H1 (cell line): Measurements from ENCODE around the gene SCGB1C2. TPM values are rescaled to one million over a fixed set of nuclear protein-coding genes. Genes with fewer than 3 reads are reported as not detected.

Source experiments
- CTCF ChIA-PET: fragments of 300-600 bp; sonication (Branson Sonifier 250); formaldehyde crosslinking; loops from one replicate; lab custom pipeline; 2021; ENCODE audit not compliant: partially characterized antibody; lab: Charles Lee
- POLR2A ChIA-PET: fragments of 300-600 bp; sonication (Branson Sonifier 250); formaldehyde crosslinking; loops from one replicate; lab custom pipeline; 2021; ENCODE audit warnings: inconsistent platforms; ENCODE audit not compliant: partially characterized antibody; lab: Charles Lee
- DNase-seq, 2 experiments: peaks; one replicate each; pipeline versions ENCODE4 v3.0.0 to v3.0.0-alpha.2; 2010 to 2022; ENCODE audit warnings: low spot score in 2 of 2, low read depth in 1 of 2, mixed read lengths in 1 of 2
- FAIRE-seq: peaks from 2 replicates; lab custom pipeline; 2011; peaks lifted over from hg19 to GRCh38; lab: Jason Lieb, UNC
- H2AFZ ChIP-seq: 2 replicates; pipeline ENCODE4 v1.8.1; 2012; ENCODE audit warnings: low read length, inconsistent platforms
- H2AK5ac ChIP-seq: 2 replicates; pipeline ENCODE4 v1.6.1; 2013; ENCODE audit warnings: low read depth, low read length
- H2BK120ac ChIP-seq: replicated peaks from 2 replicates; pipeline ENCODE3; 2013; ENCODE audit warnings: low read depth, low read length, inconsistent platforms
- H2BK12ac ChIP-seq: 2 replicates; pipeline ENCODE4 v1.6.1; 2013; ENCODE audit warnings: low read depth, low read length
- H2BK15ac ChIP-seq: 2 replicates; pipeline ENCODE4 v1.6.1; 2013; ENCODE audit warnings: low read length
- H2BK20ac ChIP-seq: 2 replicates; pipeline ENCODE4 v1.6.1; 2013; ENCODE audit warnings: low read length
- H2BK5ac ChIP-seq: 2 replicates; pipeline ENCODE4 v1.6.1; 2013; ENCODE audit warnings: low read depth, low read length
- H3K14ac ChIP-seq: 2 replicates; pipeline ENCODE4 v1.6.1; 2013; ENCODE audit warnings: inconsistent platforms; ENCODE audit not compliant: insufficient read length
- H3K18ac ChIP-seq: 2 replicates; pipeline ENCODE4 v1.6.1; 2013; ENCODE audit warnings: low read length; ENCODE audit errors: extremely low read depth
- H3K23ac ChIP-seq: 2 replicates; pipeline ENCODE4 v1.6.1; 2013; ENCODE audit warnings: inconsistent platforms; ENCODE audit not compliant: insufficient read length
- H3K23me2 ChIP-seq: 2 replicates; pipeline ENCODE4 v1.6.1; 2013; ENCODE audit warnings: low read depth, low read length
- H3K27ac ChIP-seq: 2 replicates; pipeline ENCODE4 v1.6.1; 2011; ENCODE audit warnings: low read depth, low read length, inconsistent platforms
- H3K27me3 ChIP-seq, 4 experiments: replicated peaks in 1 of 4; 1 replicate in 1 of 4; 2 replicates in 3 of 4; pipeline versions ENCODE4 v1.6.1 to v1.8.1; 2011 to 2013; ENCODE audit warnings: low read length in 3 of 4, mild to moderate bottlenecking in 3 of 4, inconsistent platforms in 2 of 4, mixed read lengths in 2 of 4, moderate library complexity in 1 of 4; ENCODE audit not compliant: control insufficient read depth in 3 of 4, insufficient read depth in 3 of 4; ENCODE audit errors: extremely low read depth in 1 of 4
- H3K36me3 ChIP-seq, 4 experiments: 2 replicates each; pipeline versions ENCODE4 v1.6.1 to v1.8.1; 2011 to 2013; ENCODE audit warnings: mild to moderate bottlenecking in 4 of 4, low read length in 3 of 4, moderate library complexity in 2 of 4, control low read depth in 1 of 4, inconsistent platforms in 1 of 4; ENCODE audit not compliant: insufficient read depth in 4 of 4, control insufficient read depth in 2 of 4
- H3K4ac ChIP-seq: replicated peaks from 2 replicates; pipeline ENCODE3; 2013; ENCODE audit warnings: low read length, low read depth, mixed read lengths, inconsistent platforms; ENCODE audit not compliant: insufficient read length
- H3K4me1 ChIP-seq, 4 experiments: replicated peaks in 1 of 4; 1 replicate in 1 of 4; 2 replicates in 3 of 4; pipeline versions ENCODE4 v1.6.1 to v1.8.1; 2011 to 2013; ENCODE audit warnings: low read length in 3 of 4, inconsistent platforms in 2 of 4, mixed read lengths in 1 of 4; ENCODE audit not compliant: insufficient read depth in 4 of 4, control insufficient read depth in 3 of 4
- H3K4me2 ChIP-seq, 2 experiments: 2 replicates each; pipeline versions ENCODE4 v1.6.1 to v1.8.1; 2011 to 2013; ENCODE audit warnings: low read depth in 2 of 2, low read length in 2 of 2, control low read depth in 1 of 2, inconsistent platforms in 1 of 2, mild to moderate bottlenecking in 1 of 2; ENCODE audit not compliant: insufficient read depth in 1 of 2
- H3K4me3 ChIP-seq, 4 experiments: fragments of 200-600, 300-600 bp in 1 of 4; sonication (generic), shearing (Covaris generic), sonication (Bioruptor Twin) in 1 of 4; 2 replicates each; pipeline versions ENCODE4 v1.5.1 to v1.8.1; 2011 to 2016; ENCODE audit warnings: low read length in 4 of 4, low read depth in 3 of 4, control low read depth in 2 of 4, inconsistent platforms in 2 of 4, mild to moderate bottlenecking in 2 of 4, mixed read lengths in 1 of 4, moderate library complexity in 1 of 4; ENCODE audit not compliant: insufficient read depth in 2 of 4; ENCODE audit errors: extremely low read depth in 1 of 4
- H3K56ac ChIP-seq: replicated peaks from 2 replicates; pipeline ENCODE3; 2013; ENCODE audit warnings: low read depth, mild to moderate bottlenecking, mixed read lengths, low read length, inconsistent platforms; ENCODE audit not compliant: insufficient read length
- H3K79me1 ChIP-seq: 2 replicates; pipeline ENCODE4 v1.6.1; 2013; ENCODE audit warnings: low read depth, low read length, control low read depth
- H3K79me2 ChIP-seq, 2 experiments: 2 replicates each; pipeline versions ENCODE4 v1.6.1 to v1.8.1; 2012 to 2013; ENCODE audit warnings: low read length in 2 of 2, mild to moderate bottlenecking in 2 of 2, inconsistent platforms in 1 of 2; ENCODE audit not compliant: insufficient read depth in 2 of 2, control insufficient read depth in 1 of 2
- H3K9ac ChIP-seq, 4 experiments: replicated peaks in 1 of 4; 1 replicate in 1 of 4; 2 replicates in 3 of 4; pipeline versions ENCODE4 v1.6.1 to v1.8.1; 2011 to 2013; ENCODE audit warnings: low read depth in 3 of 4, low read length in 3 of 4, control low read depth in 2 of 4, mild to moderate bottlenecking in 2 of 4, moderate library complexity in 2 of 4, inconsistent platforms in 1 of 4; ENCODE audit errors: extremely low read depth in 1 of 4
- H3K9me3 ChIP-seq, 2 experiments: 2 replicates each; pipeline versions ENCODE4 v1.6.1 to v1.8.1; 2012 to 2013; ENCODE audit warnings: mild to moderate bottlenecking in 2 of 2, moderate library complexity in 2 of 2, control low read depth in 1 of 2, inconsistent platforms in 1 of 2, low read depth in 1 of 2, low read length in 1 of 2, mixed read lengths in 1 of 2; ENCODE audit not compliant: insufficient read depth in 2 of 2
- H4K20me1 ChIP-seq, 2 experiments: replicated peaks in 1 of 2; 2 replicates each; pipeline versions ENCODE3 to v1.8.1; 2011 to 2013; ENCODE audit warnings: inconsistent platforms in 2 of 2, low read length in 2 of 2, mild to moderate bottlenecking in 1 of 2; ENCODE audit not compliant: insufficient read depth in 2 of 2, control insufficient read depth in 1 of 2
- H4K5ac ChIP-seq: 2 replicates; pipeline ENCODE4 v1.6.1; 2013; ENCODE audit warnings: low read length, low read depth, mixed read lengths, inconsistent platforms; ENCODE audit not compliant: insufficient read length
- H4K8ac ChIP-seq: 2 replicates; pipeline ENCODE4 v1.8.0; 2013; ENCODE audit warnings: mild to moderate bottlenecking, moderate library complexity, low read length, inconsistent platforms; ENCODE audit not compliant: insufficient read depth; ENCODE audit errors: extremely low read depth
- H4K91ac ChIP-seq: replicated peaks from 2 replicates; pipeline ENCODE3; 2013; ENCODE audit warnings: low read length, mixed read lengths, inconsistent platforms; ENCODE audit not compliant: insufficient read length
- PHF8 ChIP-seq: fragments of 200-600 bp; sonication (generic); conservative IDR thresholded peaks from 2 replicates; pipeline ENCODE4 v1.7.1; 2012; ENCODE audit warnings: low read depth, mild to moderate bottlenecking, inconsistent platforms, low read length, moderate library complexity
- WGBS, 2 experiments: shearing (Covaris generic) in 1 of 2; methylation state at CpG; one replicate each; pipeline versions ENCODE4 v1.1.6 to v1.1.7; 2013 to 2015; ENCODE audit warnings: low lambda C conversion rate in 2 of 2, mixed read lengths in 2 of 2, inconsistent platforms in 1 of 2, low coverage in 1 of 2, missing lambda C conversion rate in 1 of 2; ENCODE audit not compliant: insufficient replicate concordance in 2 of 2, insufficient coverage in 1 of 2, insufficient read length in 1 of 2; ENCODE audit errors: extremely low coverage in 1 of 2, missing lambda C conversion rate in 1 of 2; 5-methylcytosine and 5-hydroxymethylcytosine counted together
- polyA plus RNA-seq, 7 experiments: library from polyadenylated mRNA; depleted of rRNA in 3 of 7; stranded (reverse) in 5 of 7; unstranded in 2 of 7; fragments of >200 nt in 5 of 7; fragments of 200-250 nt in 2 of 7; gene quantifications; 1 replicate in 5 of 7; 2 replicates in 1 of 7; 4 replicates in 1 of 7; pipeline versions ENCODE4 v1.2.1 to v1.2.3, GENCODE V29; 2011 to 2013; ENCODE audit warnings: missing spikeins in 2 of 7, mixed read lengths in 2 of 7
- total RNA-seq: library from RNA; stranded (reverse); fragmentation: NEBNext Ultra II Directional; extraction: Animal tissue kit (Norgen Biotek cat#: 25700); gene quantifications from 2 replicates; pipeline ENCODE4 v1.2.1, GENCODE V29; 2021

SCGB1C2 gene
- total and polyA plus RNA-seq, 2 of the 8 experiments (the other 6 are each of a cell fraction or from before 2014, with no cell fraction given) = not detected

GRCh38 chr17:170130-170670 lies 32.8 kb downstream of the SCGB1C2 start:
- CTCF ChIA-PET = interaction anchor here (0.8 to 1.7 kb wide), 3 partner anchors 21 to 29 kb away, joined by 3 to 8 read pairs (median 3); no protein-coding TSS in a partner anchor

More at GRCh38 chr17:170130-170670, 32.8 kb downstream of the SCGB1C2 start:
- no peak for TF ChIP-seq PHF8
- Histone ChIP-seq H3K23ac (no peak overlapping the region), H3K4me1 (no peaks in the 10 kb centered on the region), H2BK15ac (no peak overlapping the region), H3K27me3 (no peaks in the 10 kb centered on the region), H3K4me2 (no peak overlapping the region), H4K8ac (no peak overlapping the region), H3K36me3 (no peaks in the 10 kb centered on the region), H2BK20ac (no peak overlapping the region), H3K4ac (no peak overlapping the region), H3K56ac (no peak overlapping the region), H4K91ac (no peak overlapping the region), H2BK12ac (no peak overlapping the region), H3K4me3 (no peak overlapping the region), H3K27ac (no peak overlapping the region), H2AFZ (no peak overlapping the region), H2BK5ac (no peak overlapping the region), H3K9me3 (no peaks in the 10 kb centered on the region), H3K79me2 (no peaks in the 10 kb centered on the region), H2BK120ac (no peak overlapping the region), H3K79me1 (peaks cover 2% of the 10 kb centered on the region; the same call in 1 of the 2 replicates), H3K9ac (no peak overlapping the region), H3K23me2 (no peaks in the 10 kb centered on the region), H3K14ac (no peak overlapping the region), H4K20me1 (peaks cover 0 to 2% of the 10 kb centered on the region in 2 experiments), H4K5ac (no peak overlapping the region), H3K18ac (no peak overlapping the region), H2AK5ac (no peak overlapping the region)
- FAIRE-seq = no peak
- POLR2A ChIA-PET = interaction anchor here (1.5 kb wide), 1 partner anchor 12 kb away, joined by 5 read pairs; the partner anchor contains the start of gene DOC2B
- DNase-seq = no peak
- 78% methylated on average over 5 of the region's 6 CpGs; no CpG with 5 or more reads in 1 of the 2 experiments for WGBS, 2 experiments
